GM12865 (cell line): Measurements from ENCODE around the gene ARHGAP11A.
A peak's percentile ranks its signal among the peaks of the same experiment; 100 is the strongest.
"Not testable (repeated sequence)": the region's sequence is repeated elsewhere in the genome, so short reads cannot be mapped to it uniquely, and the experiment has no call there.

Experiments
- DNase-seq: peaks from one replicate; pipeline ENCODE4 v3.0.0; 2010; ENCODE audit warnings: low read depth
- H3K4me3 ChIP-seq: 2 replicates; pipeline ENCODE4 v1.5.1; 2011; ENCODE audit warnings: mild to moderate bottlenecking, low read depth, low read length, control low read depth
- TF ChIP-seq, protein P1 (sequence below): IDR thresholded peaks from 2 replicates; pipeline ENCODE4 v1.5.1; 2011; ENCODE audit warnings: low read length, control low read depth, low read depth, inconsistent platforms; ENCODE audit not compliant: insufficient read depth; ENCODE audit errors: missing control alignments

Gene ARHGAP11A

GRCh38 chr15:32615051-32615870, at the start of gene ARHGAP11A:
Gene ARHGAP11A, plus strand, starts transcription at chr15:32615504. Its CDS starts 708 bp downstream, at chr15:32616212.
- peak within 1 kb of the TSS; percentile 68 for H3K4me3 ChIP-seq
- peak; percentile 91 for DNase-seq

DNA sequence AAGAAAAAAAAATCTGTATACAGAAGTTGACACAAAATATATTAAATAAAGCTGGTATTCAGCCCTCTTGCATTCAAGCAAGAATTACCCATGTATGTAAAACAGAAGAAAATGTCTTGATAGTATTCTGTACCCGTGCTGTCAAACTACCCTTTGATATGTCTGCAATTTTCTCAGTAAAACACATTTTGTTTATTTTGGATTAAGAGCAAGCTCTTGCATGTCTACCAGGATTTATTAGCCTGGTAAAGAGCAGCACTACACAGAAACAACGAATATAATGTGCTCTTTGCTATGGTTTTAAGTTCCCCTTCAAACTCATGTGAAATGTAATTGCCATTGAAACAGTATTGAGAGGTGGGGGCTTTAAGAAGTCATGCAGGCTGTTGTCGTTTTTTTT, 46.3 kb upstream of the ARHGAP11A start:
- DNase-seq, H3K4me3 ChIP-seq: not testable (repeated sequence)

- not testable (repeated sequence) for H3K4me3 ChIP-seq
These were observed 36.8 kb upstream of the ARHGAP11A start for GRCh38 chr15:32578482-32578881.

DNA sequence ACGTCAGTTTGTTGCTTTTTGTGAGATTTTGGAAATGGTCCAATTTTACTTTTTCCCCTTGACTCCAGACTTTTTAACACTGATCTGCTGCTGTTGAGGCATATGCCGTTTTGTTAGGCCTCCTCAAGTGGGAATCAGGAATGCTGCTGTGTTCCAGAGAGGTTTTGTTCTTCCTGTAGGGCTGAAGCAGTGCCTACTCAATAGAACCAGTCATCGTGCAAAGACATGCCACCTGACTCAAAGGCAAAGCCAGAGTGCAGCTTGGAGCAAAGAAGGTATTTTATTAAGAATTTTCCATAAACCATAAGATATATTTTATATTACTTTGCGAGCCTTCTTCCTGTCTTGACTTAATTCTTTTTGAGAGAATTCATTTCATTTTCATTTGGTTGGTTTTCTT, 29.5 kb upstream of the ARHGAP11A start:
- not testable (repeated sequence) for H3K4me3 ChIP-seq, DNase-seq

More at GRCh38 chr15:32578482-32578881, 36.8 kb upstream of the ARHGAP11A start:
- DNase-seq = not testable (repeated sequence)

- not testable (repeated sequence) for DNase-seq, H3K4me3 ChIP-seq
These were observed 22.2 kb upstream of the ARHGAP11A start, which contains the start of gene GOLGA8N for GRCh38 chr15:32593151-32593550. Gene GOLGA8N, plus strand, starts transcription at chr15:32593456.

DNA sequence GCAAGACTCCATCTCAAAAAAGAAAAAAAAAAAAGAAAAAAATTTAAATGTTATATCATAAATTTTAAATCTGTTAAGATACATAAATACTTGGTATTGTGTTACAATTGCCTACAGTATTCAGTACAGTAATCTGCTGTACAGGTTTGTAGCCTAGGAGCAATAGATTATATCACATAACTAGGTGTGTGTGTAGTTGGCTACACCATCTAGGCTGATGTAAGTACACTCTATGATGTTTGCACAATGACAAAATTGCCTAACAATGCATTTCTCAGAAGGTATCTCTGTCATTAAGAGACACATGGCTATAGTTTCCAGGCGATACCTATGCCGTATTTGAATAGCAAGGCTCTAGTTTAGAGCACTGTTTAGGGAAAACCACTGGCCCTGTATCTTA, 5.8 kb upstream of the ARHGAP11A start:
- not testable (repeated sequence) for DNase-seq, H3K4me3 ChIP-seq

DNA sequence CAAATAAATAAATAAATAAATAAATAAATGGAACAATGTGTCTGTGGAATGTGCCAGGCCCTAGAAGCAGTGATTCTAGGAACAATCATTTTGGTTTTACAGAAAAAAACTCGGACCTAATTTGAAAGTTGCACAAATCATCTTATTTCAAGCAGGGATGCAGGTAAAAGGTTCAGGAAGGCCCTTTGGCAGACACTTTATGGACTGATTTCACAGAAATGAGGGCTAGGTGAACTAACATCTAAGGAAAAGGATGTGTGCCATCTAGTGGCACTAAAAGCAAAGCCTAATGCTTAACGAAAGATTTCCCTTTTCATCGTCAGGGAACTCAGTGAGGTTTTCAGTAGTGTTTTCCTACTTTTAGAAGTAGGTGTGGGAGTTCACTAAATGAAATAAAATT, 4.6 kb upstream of the ARHGAP11A start:
- not testable (repeated sequence) for H3K4me3 ChIP-seq
- DNase-seq = peak; percentile 31

GRCh38 chr15:32614712-32615050, 623 bp upstream of the ARHGAP11A start:
- H3K4me3 ChIP-seq = peak overlapping the region; percentile 68
- not testable (repeated sequence) for DNase-seq

DNA sequence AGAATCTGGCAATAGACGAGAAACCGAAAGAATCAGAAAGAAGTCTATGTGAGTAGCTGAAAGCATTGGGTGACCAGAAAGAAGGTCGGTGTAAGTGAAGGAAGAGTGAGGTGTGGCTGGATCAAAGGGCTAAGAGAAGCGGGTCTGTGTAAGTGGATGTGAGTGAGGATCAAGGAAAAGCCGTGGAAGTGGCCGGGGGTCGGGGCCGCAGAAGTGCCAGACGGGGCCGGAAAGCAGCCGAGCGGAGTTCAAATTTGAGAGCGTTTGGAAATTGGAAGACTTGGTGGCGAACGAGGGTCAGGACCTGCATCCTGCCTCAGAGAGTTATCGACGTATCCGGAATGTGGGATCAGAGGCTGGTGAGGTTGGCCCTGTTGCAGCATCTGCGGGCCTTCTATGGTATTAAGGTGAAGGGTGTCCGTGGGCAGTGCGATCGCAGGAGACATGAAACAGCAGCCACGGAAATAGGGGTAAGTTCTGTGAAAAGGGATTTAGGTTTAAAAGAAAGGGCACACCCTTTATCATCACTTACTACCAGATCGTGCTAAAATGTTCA, 645 bp downstream of the ARHGAP11A start:
- peak overlapping the region; percentile 62 for H3K4me3 ChIP-seq
- peak; percentile 15 for DNase-seq

GRCh38 chr15:32636410-32636809, 21.1 kb downstream of the ARHGAP11A start:
- DNase-seq = no peak
- H3K4me3 ChIP-seq = no peak overlapping the region; the same call in 1 of the 2 replicates
- TF ChIP-seq, protein P1, sequence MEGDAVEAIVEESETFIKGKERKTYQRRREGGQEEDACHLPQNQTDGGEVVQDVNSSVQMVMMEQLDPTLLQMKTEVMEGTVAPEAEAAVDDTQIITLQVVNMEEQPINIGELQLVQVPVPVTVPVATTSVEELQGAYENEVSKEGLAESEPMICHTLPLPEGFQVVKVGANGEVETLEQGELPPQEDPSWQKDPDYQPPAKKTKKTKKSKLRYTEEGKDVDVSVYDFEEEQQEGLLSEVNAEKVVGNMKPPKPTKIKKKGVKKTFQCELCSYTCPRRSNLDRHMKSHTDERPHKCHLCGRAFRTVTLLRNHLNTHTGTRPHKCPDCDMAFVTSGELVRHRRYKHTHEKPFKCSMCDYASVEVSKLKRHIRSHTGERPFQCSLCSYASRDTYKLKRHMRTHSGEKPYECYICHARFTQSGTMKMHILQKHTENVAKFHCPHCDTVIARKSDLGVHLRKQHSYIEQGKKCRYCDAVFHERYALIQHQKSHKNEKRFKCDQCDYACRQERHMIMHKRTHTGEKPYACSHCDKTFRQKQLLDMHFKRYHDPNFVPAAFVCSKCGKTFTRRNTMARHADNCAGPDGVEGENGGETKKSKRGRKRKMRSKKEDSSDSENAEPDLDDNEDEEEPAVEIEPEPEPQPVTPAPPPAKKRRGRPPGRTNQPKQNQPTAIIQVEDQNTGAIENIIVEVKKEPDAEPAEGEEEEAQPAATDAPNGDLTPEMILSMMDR = no peak

DNA sequence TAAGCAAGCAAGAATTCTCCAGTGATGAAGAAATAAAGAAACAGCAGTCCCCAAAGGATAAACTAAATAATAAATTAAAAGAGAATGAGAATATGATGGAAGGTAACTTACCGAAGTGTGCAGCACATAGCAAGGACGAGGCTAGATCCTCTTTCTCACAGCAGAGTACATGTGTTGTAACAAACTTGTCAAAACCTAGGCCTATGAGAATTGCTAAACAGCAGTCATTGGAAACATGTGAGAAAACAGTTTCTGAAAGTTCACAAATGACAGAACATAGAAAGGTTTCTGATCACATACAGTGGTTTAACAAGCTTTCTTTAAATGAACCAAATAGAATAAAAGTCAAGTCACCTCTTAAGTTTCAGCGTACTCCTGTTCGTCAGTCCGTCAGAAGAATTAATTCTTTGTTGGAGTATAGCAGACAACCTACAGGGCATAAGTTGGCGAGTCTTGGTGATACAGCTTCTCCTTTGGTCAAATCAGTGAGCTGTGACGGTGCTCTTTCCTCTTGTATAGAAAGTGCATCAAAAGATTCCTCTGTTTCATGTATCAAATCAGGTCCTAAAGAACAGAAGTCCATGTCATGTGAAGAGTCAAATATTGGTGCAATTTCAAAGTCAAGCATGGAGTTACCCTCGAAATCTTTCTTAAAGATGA, 21.7 kb downstream of the ARHGAP11A start:
- no peak overlapping the region for H3K4me3 ChIP-seq
- TF ChIP-seq, protein P1 = no peak
- peak; percentile 62 for DNase-seq

GRCh38 chr15:32637704-32638103, 22.4 kb downstream of the ARHGAP11A start:
- TF ChIP-seq, protein P1 = no peak
- H3K4me3 ChIP-seq = no peak overlapping the region
- DNase-seq = no peak
